ENCODE measurements around the gene INHA.

DNA sequence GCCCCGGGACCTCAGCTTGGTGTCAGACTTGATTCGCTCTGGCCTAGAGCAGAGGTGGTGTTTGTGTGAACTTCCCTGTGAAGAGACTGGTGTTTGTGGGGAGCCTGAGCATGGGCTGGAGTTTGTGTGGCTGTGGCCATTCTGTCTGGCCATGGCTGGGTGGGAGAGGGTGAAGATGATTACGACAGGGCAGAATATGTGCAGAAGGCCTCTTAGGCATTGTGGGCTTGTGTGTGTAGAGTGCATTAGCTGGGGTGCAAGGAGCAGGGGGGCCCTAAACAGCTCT, 11.3 kb upstream of the INHA start:
- TF ChIP-seq, protein P1, sequence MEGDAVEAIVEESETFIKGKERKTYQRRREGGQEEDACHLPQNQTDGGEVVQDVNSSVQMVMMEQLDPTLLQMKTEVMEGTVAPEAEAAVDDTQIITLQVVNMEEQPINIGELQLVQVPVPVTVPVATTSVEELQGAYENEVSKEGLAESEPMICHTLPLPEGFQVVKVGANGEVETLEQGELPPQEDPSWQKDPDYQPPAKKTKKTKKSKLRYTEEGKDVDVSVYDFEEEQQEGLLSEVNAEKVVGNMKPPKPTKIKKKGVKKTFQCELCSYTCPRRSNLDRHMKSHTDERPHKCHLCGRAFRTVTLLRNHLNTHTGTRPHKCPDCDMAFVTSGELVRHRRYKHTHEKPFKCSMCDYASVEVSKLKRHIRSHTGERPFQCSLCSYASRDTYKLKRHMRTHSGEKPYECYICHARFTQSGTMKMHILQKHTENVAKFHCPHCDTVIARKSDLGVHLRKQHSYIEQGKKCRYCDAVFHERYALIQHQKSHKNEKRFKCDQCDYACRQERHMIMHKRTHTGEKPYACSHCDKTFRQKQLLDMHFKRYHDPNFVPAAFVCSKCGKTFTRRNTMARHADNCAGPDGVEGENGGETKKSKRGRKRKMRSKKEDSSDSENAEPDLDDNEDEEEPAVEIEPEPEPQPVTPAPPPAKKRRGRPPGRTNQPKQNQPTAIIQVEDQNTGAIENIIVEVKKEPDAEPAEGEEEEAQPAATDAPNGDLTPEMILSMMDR (IDR thresholded peaks at IDR 0.05): no peak
- no peak for TF ChIP-seq POLR2AphosphoS5 (IDR thresholded peaks at IDR 0.05)
